ENCODE results near the gene FHIP2A.

Gene FHIP2A

DNA sequence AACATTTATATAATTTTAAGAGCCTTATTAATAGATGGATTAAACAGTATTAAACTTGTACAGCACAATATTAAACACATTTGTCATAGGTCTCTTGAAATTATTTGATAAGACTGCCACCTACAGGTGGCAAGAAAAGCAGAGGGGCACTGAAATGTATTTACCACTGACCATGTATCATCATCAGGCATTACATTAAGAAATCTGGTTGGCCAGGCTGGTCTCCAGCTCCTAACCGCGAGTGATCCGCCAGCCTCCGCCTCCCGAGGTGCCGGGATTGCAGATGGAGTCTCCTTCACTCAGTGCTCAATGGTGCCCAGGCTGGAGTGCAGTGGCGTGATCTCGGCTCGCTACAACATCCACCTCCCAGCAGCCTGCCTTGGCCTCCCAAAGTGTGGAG lies 35.1 kb upstream of the FHIP2A start:
- TF ChIP-seq RAD21 (IDR thresholded peaks at IDR 0.05; ENCODE audit: low read depth) = peak; percentile 91

DNA sequence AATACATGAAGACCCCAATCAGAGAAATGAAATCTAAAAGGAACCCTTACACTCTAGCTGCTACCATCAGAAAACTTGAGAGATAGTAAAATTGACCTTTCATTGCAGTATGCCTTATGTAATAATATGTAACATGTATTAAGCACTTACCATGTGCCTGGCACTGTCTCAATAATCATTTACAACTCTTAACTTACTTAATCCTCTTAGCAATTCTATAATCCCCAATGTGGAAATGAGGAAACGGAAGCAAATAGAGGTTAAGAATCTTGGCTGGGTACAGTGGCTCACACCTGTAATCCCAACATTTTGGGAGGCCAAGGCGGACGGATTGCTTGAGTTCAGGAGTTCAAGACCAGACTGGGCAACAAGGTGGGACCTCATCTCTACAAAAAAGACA lies 29.8 kb upstream of the FHIP2A start:
- TF ChIP-seq, protein P1, sequence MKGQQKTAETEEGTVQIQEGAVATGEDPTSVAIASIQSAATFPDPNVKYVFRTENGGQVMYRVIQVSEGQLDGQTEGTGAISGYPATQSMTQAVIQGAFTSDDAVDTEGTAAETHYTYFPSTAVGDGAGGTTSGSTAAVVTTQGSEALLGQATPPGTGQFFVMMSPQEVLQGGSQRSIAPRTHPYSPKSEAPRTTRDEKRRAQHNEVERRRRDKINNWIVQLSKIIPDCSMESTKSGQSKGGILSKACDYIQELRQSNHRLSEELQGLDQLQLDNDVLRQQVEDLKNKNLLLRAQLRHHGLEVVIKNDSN (IDR thresholded peaks at IDR 0.05) = no peak
- TF ChIP-seq NFIC (IDR thresholded peaks at IDR 0.05) = no peak

DNA sequence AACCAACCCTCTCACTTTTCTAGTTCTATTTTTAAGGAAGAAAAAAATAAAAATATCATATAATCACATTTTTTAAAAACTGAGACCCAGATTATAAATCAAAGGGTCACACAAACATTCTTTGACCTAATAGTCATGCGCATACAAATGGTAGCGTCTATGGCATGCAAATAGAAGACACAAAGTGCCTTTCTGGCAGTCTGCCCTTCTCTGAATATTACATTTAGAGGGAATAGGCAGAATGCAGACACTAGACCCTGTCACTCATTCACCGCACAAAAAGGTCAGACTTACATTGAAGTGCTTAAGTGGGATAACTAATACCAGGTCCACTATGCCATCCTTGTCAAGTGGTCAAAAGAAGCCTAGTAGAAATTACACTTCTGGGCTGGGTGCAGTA lies 26.5 kb upstream of the FHIP2A start:
- TF ChIP-seq TAF1 (IDR thresholded peaks at IDR 0.05; ENCODE audit: low read depth) = no peak
- TF ChIP-seq TEAD4 (IDR thresholded peaks at IDR 0.05) = no peak
- no peak for TF ChIP-seq ZBTB7A (IDR thresholded peaks at IDR 0.05; ENCODE audit: low read depth)
- no peak for TF ChIP-seq FOXM1 (IDR thresholded peaks at IDR 0.05; ENCODE audit: borderline replicate concordance, low read depth)
- TF ChIP-seq CREB1 (IDR thresholded peaks at IDR 0.05; ENCODE audit: low read depth) = no peak
- no peak for TF ChIP-seq CEBPB (IDR thresholded peaks at IDR 0.05)
- TF ChIP-seq EGR1 (IDR thresholded peaks at IDR 0.05) = no peak
- TF ChIP-seq, protein P2, sequence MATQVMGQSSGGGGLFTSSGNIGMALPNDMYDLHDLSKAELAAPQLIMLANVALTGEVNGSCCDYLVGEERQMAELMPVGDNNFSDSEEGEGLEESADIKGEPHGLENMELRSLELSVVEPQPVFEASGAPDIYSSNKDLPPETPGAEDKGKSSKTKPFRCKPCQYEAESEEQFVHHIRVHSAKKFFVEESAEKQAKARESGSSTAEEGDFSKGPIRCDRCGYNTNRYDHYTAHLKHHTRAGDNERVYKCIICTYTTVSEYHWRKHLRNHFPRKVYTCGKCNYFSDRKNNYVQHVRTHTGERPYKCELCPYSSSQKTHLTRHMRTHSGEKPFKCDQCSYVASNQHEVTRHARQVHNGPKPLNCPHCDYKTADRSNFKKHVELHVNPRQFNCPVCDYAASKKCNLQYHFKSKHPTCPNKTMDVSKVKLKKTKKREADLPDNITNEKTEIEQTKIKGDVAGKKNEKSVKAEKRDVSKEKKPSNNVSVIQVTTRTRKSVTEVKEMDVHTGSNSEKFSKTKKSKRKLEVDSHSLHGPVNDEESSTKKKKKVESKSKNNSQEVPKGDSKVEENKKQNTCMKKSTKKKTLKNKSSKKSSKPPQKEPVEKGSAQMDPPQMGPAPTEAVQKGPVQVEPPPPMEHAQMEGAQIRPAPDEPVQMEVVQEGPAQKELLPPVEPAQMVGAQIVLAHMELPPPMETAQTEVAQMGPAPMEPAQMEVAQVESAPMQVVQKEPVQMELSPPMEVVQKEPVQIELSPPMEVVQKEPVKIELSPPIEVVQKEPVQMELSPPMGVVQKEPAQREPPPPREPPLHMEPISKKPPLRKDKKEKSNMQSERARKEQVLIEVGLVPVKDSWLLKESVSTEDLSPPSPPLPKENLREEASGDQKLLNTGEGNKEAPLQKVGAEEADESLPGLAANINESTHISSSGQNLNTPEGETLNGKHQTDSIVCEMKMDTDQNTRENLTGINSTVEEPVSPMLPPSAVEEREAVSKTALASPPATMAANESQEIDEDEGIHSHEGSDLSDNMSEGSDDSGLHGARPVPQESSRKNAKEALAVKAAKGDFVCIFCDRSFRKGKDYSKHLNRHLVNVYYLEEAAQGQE (IDR thresholded peaks at IDR 0.05; ENCODE audit: low read depth) = no peak
- no peak for TF ChIP-seq NFIC (IDR thresholded peaks at IDR 0.05)
- TF ChIP-seq RAD21 (IDR thresholded peaks at IDR 0.05; ENCODE audit: low read depth) = no peak
- no peak for TF ChIP-seq TCF12 (IDR thresholded peaks at IDR 0.05; ENCODE audit: low read depth)
- TF ChIP-seq, protein P1 (IDR thresholded peaks at IDR 0.05) = no peak
- TF ChIP-seq EP300 (IDR thresholded peaks at IDR 0.05; ENCODE audit: borderline replicate concordance) = no peak
- TF ChIP-seq YY1 (IDR thresholded peaks at IDR 0.05; ENCODE audit: low read depth) = no peak
- TF ChIP-seq, protein P3, sequence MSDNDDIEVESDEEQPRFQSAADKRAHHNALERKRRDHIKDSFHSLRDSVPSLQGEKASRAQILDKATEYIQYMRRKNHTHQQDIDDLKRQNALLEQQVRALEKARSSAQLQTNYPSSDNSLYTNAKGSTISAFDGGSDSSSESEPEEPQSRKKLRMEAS (IDR thresholded peaks at IDR 0.05) = no peak

DNA sequence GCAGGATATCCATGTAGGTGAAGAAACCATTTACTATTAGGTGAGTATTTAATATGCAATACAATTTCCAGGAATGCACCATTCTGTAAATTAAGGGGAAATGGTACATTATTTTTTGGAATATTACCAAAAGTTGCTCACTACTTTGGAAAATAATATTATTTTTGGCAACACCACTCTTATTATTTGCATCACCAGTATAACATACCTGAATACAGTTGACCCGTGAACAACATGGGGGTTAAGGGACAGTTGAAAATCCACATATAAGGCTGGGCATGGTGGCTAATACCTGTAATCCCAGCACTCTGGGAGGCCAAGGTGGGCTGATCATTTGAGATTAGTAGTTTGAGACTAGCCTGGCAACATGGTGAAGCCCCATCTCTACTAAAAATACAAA lies 21.2 kb upstream of the FHIP2A start:
- TF ChIP-seq NFIC (IDR thresholded peaks at IDR 0.05) = peak; percentile 47; the same call in 1 of the 2 replicates
- TF ChIP-seq, protein P2 (IDR thresholded peaks at IDR 0.05; ENCODE audit: low read depth) = no peak

DNA sequence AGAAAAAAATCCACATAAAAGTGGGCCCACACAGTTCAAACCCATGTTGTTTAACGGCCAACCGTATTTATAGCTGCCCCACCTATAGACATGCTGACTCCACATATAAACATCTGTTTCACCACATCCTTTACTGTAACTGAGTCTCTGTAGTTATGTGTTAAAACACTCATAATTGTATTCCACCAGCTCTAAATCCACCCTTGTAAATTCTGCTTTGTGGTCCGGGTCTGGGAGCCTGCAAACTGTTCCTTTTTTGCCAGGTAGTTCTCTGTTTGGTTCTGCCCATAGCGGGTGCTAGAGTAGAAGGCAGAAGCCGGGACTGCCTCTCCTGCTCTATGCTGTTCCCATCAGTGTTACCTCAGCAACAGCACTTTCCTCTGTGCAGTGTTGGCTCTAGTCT lies 20.2 kb upstream of the FHIP2A start:
- TF ChIP-seq TEAD4 (IDR thresholded peaks at IDR 0.05) (no peak), TAF1 (IDR thresholded peaks at IDR 0.05; ENCODE audit: low read depth) (no peak), CREB1 (IDR thresholded peaks at IDR 0.05; ENCODE audit: low read depth) (no peak)

DNA sequence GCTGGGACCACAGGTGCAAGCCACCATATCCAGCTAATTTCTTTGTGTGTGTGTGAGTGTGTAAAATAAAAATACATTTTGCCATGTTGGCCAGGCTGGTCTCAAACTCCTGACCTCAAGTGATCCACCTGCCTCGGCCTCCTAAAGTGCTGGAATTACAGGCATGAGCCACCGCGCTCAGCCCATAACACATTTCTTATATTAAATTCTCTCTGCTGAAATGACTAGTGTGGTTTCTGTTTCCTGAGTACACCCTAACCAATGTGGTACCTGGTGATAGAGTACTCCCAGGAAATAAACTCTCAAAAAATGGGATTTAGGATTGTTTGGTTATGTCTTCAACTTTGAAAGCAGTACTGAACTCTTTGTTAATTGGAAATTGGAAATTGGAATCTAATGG lies 19.4 kb upstream of the FHIP2A start:
- TF ChIP-seq, protein P3 (IDR thresholded peaks at IDR 0.05) = no peak
- TF ChIP-seq CEBPB (IDR thresholded peaks at IDR 0.05) (no peak), YY1 (IDR thresholded peaks at IDR 0.05; ENCODE audit: low read depth) (no peak), EGR1 (IDR thresholded peaks at IDR 0.05) (no peak), TAF1 (IDR thresholded peaks at IDR 0.05; ENCODE audit: low read depth) (no peak), NFIC (IDR thresholded peaks at IDR 0.05) (no peak), TEAD4 (IDR thresholded peaks at IDR 0.05) (no peak), FOXM1 (IDR thresholded peaks at IDR 0.05; ENCODE audit: borderline replicate concordance, low read depth) (no peak), RAD21 (IDR thresholded peaks at IDR 0.05; ENCODE audit: low read depth) (no peak), ZBTB7A (IDR thresholded peaks at IDR 0.05; ENCODE audit: low read depth) (no peak), CREB1 (IDR thresholded peaks at IDR 0.05; ENCODE audit: low read depth) (no peak), EP300 (IDR thresholded peaks at IDR 0.05; ENCODE audit: borderline replicate concordance) (no peak), TCF12 (IDR thresholded peaks at IDR 0.05; ENCODE audit: low read depth) (no peak)
- TF ChIP-seq, protein P2 (IDR thresholded peaks at IDR 0.05; ENCODE audit: low read depth) = no peak
- TF ChIP-seq, protein P1 (IDR thresholded peaks at IDR 0.05) = no peak

All from Ishikawa (cell line).